IMR-90 (cell line): ENCODE data around the gene PGBD5. TPM values are rescaled to one million over a fixed set of nuclear protein-coding genes. Genes with fewer than 3 reads are reported as not detected.

Source experiments
- ATAC-seq: fragments of 200-7000 bp; cut with Tn5 transposase; 2 replicates; pipeline ENCODE4 v1.9.1; 2020; ENCODE audit warnings: low read depth, mild to moderate bottlenecking, moderate library complexity
- BruUV-seq: library from RNA; stranded (reverse); fragments of 400-500 nt; replicated peaks from 2 replicates; lab custom pipeline; 2021; lab: Mats Ljungman, UMichigan
- CTCF ChIA-PET: fragments of 300-600 bp; formaldehyde crosslinking; extraction: SDS; loops from one replicate; lab custom pipeline; 2021; ENCODE audit warnings: antibody characterized with exemption; lab: Yijun Ruan, JAX
- POLR2A ChIA-PET: fragments of 300-600 bp; sonication (Branson Sonifier 250); formaldehyde crosslinking; loops from one replicate; lab custom pipeline; 2022; ENCODE audit warnings: antibody characterized with exemption; ENCODE audit not compliant: unreplicated experiment; lab: Charles Lee
- DNase-seq: peaks from one replicate; pipeline ENCODE4 v3.0.0; 2013
- H2AFZ ChIP-seq: replicated peaks from 2 replicates; pipeline ENCODE3; 2013; ENCODE audit warnings: low read length, mild to moderate bottlenecking; ENCODE audit not compliant: poor library complexity
- H2AK5ac ChIP-seq: 2 replicates; pipeline ENCODE4 v1.6.1; 2013; ENCODE audit warnings: low read depth, low read length, inconsistent platforms
- H2AK9ac ChIP-seq: replicated peaks from 2 replicates; pipeline ENCODE3; 2013; ENCODE audit warnings: mild to moderate bottlenecking, low read depth, low read length, moderate library complexity; ENCODE audit not compliant: poor library complexity
- H2BK120ac ChIP-seq: 2 replicates; pipeline ENCODE4 v1.6.1; 2013; ENCODE audit warnings: low read depth, low read length, inconsistent platforms
- H2BK15ac ChIP-seq: 3 replicates; pipeline ENCODE4 v1.6.1; 2013; ENCODE audit warnings: low read depth, low read length, inconsistent platforms
- H2BK20ac ChIP-seq: 2 replicates; pipeline ENCODE4 v1.6.1; 2013; ENCODE audit warnings: low read depth, mild to moderate bottlenecking, inconsistent platforms, low read length, moderate library complexity
- H2BK5ac ChIP-seq: 2 replicates; pipeline ENCODE4 v1.6.1; 2013; ENCODE audit warnings: mild to moderate bottlenecking, low read depth, low read length, inconsistent platforms; ENCODE audit not compliant: poor library complexity, severe bottlenecking
- H3K14ac ChIP-seq: replicated peaks from 2 replicates; pipeline ENCODE4 v1.6.1; 2013; ENCODE audit warnings: low read depth, low read length, inconsistent platforms
- H3K18ac ChIP-seq: 2 replicates; pipeline ENCODE4 v1.6.1; 2013; ENCODE audit warnings: low read depth, low read length, control low read depth
- H3K23ac ChIP-seq: 2 replicates; pipeline ENCODE4 v1.6.1; 2013; ENCODE audit warnings: low read depth, low read length, inconsistent platforms
- H3K27ac ChIP-seq: 2 replicates; pipeline ENCODE4 v1.5.1; 2013; ENCODE audit warnings: mild to moderate bottlenecking, control low read depth, low read length; ENCODE audit not compliant: insufficient read depth
- H3K27me3 ChIP-seq: 2 replicates; pipeline ENCODE4 v1.6.1; 2013; ENCODE audit warnings: low read length; ENCODE audit not compliant: control insufficient read depth, insufficient read depth
- H3K36me3 ChIP-seq: 2 replicates; pipeline ENCODE4 v1.6.1; 2013; ENCODE audit warnings: low read length, mixed read lengths; ENCODE audit not compliant: control insufficient read depth, insufficient read depth
- H3K4ac ChIP-seq: 2 replicates; pipeline ENCODE4 v1.6.1; 2013; ENCODE audit warnings: low read depth, low read length, inconsistent platforms
- H3K4me1 ChIP-seq: 2 replicates; pipeline ENCODE4 v1.6.1; 2013; ENCODE audit warnings: low read length, mixed read lengths; ENCODE audit not compliant: control insufficient read depth, insufficient read depth
- H3K4me2 ChIP-seq: 2 replicates; pipeline ENCODE4 v1.6.1; 2013; ENCODE audit warnings: low read depth, mild to moderate bottlenecking, control low read depth, low read length, moderate library complexity
- H3K4me3 ChIP-seq: 2 replicates; pipeline ENCODE4 v1.5.1; 2013; ENCODE audit warnings: low read depth, mild to moderate bottlenecking, control low read depth, low read length, moderate library complexity; ENCODE audit not compliant: insufficient read depth
- H3K56ac ChIP-seq: 2 replicates; pipeline ENCODE4 v1.6.1; 2013; ENCODE audit warnings: low read length, inconsistent platforms; ENCODE audit not compliant: insufficient read depth; ENCODE audit errors: extremely low read depth
- H3K79me1 ChIP-seq, 2 experiments: 2 replicates each; pipeline ENCODE4 v1.6.1; 2013; ENCODE audit warnings: low read length in 2 of 2, inconsistent platforms in 1 of 2, low read depth in 1 of 2
- H3K9ac ChIP-seq: 2 replicates; pipeline ENCODE4 v1.6.1; 2013; ENCODE audit warnings: low read depth, low read length, control low read depth
- H3K9me1 ChIP-seq: 2 replicates; pipeline ENCODE4 v1.6.1; 2013; ENCODE audit warnings: low read length, inconsistent platforms; ENCODE audit not compliant: insufficient read depth
- H3K9me3 ChIP-seq: 2 replicates; pipeline ENCODE4 v1.6.1; 2013; ENCODE audit warnings: low read length; ENCODE audit not compliant: control insufficient read depth, insufficient read depth
- H4K20me1 ChIP-seq: 2 replicates; pipeline ENCODE4 v1.6.1; 2013; ENCODE audit warnings: low read length, inconsistent platforms; ENCODE audit not compliant: insufficient read depth
- H4K5ac ChIP-seq: 2 replicates; pipeline ENCODE4 v1.6.1; 2013; ENCODE audit warnings: mild to moderate bottlenecking, low read depth, low read length, control low read depth
- H4K8ac ChIP-seq, 2 experiments: 2 replicates each; pipeline ENCODE4 v1.6.1; 2013; ENCODE audit warnings: low read depth in 2 of 2, low read length in 2 of 2, control low read depth in 1 of 2, inconsistent platforms in 1 of 2
- H4K91ac ChIP-seq: 2 replicates; pipeline ENCODE4 v1.6.1; 2013; ENCODE audit warnings: low read depth, low read length, inconsistent platforms; ENCODE audit not compliant: insufficient read depth
- BHLHE40 ChIP-seq: fragments of 150-350 bp; IDR thresholded peaks from 2 replicates; pipeline ENCODE4 v1.6.1; 2016; ENCODE audit warnings: mild to moderate bottlenecking, low read depth, low read length
- CEBPB ChIP-seq: IDR thresholded peaks from 2 replicates; pipeline ENCODE4 v1.6.1; 2012; ENCODE audit warnings: low read depth, low read length, improper control_type of control experiment
- CHD1 ChIP-seq: IDR thresholded peaks from 2 replicates; pipeline ENCODE4 v1.6.1; 2012; ENCODE audit warnings: low read depth, low read length, improper control_type of control experiment
- CTCF ChIP-seq: conservative IDR thresholded peaks from 2 replicates; pipeline ENCODE4 v1.5.1; 2012; ENCODE audit warnings: mild to moderate bottlenecking, low read depth, low read length, improper control_type of control experiment
- ELK1 ChIP-seq: fragments of 150-350 bp; IDR thresholded peaks from 2 replicates; pipeline ENCODE4 v1.6.1; 2016; ENCODE audit warnings: low read depth, mild to moderate bottlenecking, low read length, moderate library complexity, borderline replicate concordance
- MAZ ChIP-seq: IDR thresholded peaks from 2 replicates; pipeline ENCODE4 v1.6.1; 2012; ENCODE audit warnings: low read depth, mild to moderate bottlenecking, low read length, improper control_type of control experiment, moderate library complexity, borderline replicate concordance
- MXI1 ChIP-seq: IDR thresholded peaks from 2 replicates; pipeline ENCODE4 v1.6.1; 2012; ENCODE audit warnings: low read depth, mild to moderate bottlenecking, low read length, moderate library complexity, borderline replicate concordance
- NFE2L2 ChIP-seq: fragments of 150-350 bp; IDR thresholded peaks from 2 replicates; pipeline ENCODE4 v1.6.1; 2016; ENCODE audit warnings: low read depth, mild to moderate bottlenecking, low read length
- POLR2A ChIP-seq: IDR thresholded peaks from 2 replicates; pipeline ENCODE4 v1.6.1; 2012; ENCODE audit warnings: mild to moderate bottlenecking, low read depth, low read length
- RAD21 ChIP-seq: IDR thresholded peaks from 2 replicates; pipeline ENCODE4 v1.6.1; 2012; ENCODE audit warnings: low read length, improper control_type of control experiment
- RCOR1 ChIP-seq: IDR thresholded peaks from 2 replicates; pipeline ENCODE4 v1.6.1; 2012; ENCODE audit warnings: mild to moderate bottlenecking, low read length, improper control_type of control experiment; ENCODE audit not compliant: insufficient replicate concordance
- RFX5 ChIP-seq: IDR thresholded peaks from 2 replicates; pipeline ENCODE4 v1.8.0; 2012; ENCODE audit warnings: low read depth, mild to moderate bottlenecking, low read length, moderate library complexity
- SMC3 ChIP-seq: fragments of 150-350 bp; IDR thresholded peaks from 2 replicates; pipeline ENCODE4 v1.6.1; 2016; ENCODE audit warnings: low read depth, mild to moderate bottlenecking, antibody characterized with exemption, low read length, moderate library complexity
- USF2 ChIP-seq: fragments of 150-350 bp; IDR thresholded peaks from 2 replicates; pipeline ENCODE4 v1.6.1; 2017; ENCODE audit warnings: mild to moderate bottlenecking, antibody characterized with exemption, low read length, low read depth
- WGBS, 2 experiments: methylation state at CpG; one replicate each; pipeline versions ENCODE4 v1.1.5 to v1.1.7; 2013; ENCODE audit warnings: missing lambda C conversion rate in 2 of 2; ENCODE audit not compliant: insufficient read length in 1 of 2; ENCODE audit errors: extremely low coverage in 2 of 2; 5-methylcytosine and 5-hydroxymethylcytosine counted together
- dilution Hi-C: fragments of 300-500 bp; cut with HindIII; formaldehyde crosslinking; loops from one replicate; pipeline ENCODE4 v1.14.3; 2018; ENCODE audit warnings: low sequenced_read_pairs; ENCODE audit not compliant: unreplicated experiment
- in situ Hi-C: fragments of 300-500 bp; cut with MboI; formaldehyde crosslinking; loops from 3 replicates; pipeline ENCODE4 v1.14.3; 2019; ENCODE audit warnings: low sequenced_read_pairs, inconsistent platforms, mixed read lengths
- intact Hi-C: fragments of 100-400 bp; cut with micrococcal nuclease; formaldehyde crosslinking; loops from 2 replicates; pipeline ENCODE4 v1.10.0; 2022
- polyA plus RNA-seq, 3 experiments: library from polyadenylated mRNA; depleted of rRNA; stranded (reverse); fragments of >200 nt; gene quantifications; 2 replicates each; pipeline ENCODE4 v1.2.3, GENCODE V29; 2012; ENCODE audit warnings: low replicate concordance in 1 of 3
- total RNA-seq: library from RNA; depleted of rRNA; stranded (reverse); fragments of >200 nt; gene quantifications from 2 replicates; pipeline ENCODE4 v1.2.3, GENCODE V29; 2012

PGBD5 gene
- total and polyA plus RNA-seq, 2 of the 4 experiments (the other 2 are of a cell fraction): 0.18 to 0.36 TPM

DNA sequence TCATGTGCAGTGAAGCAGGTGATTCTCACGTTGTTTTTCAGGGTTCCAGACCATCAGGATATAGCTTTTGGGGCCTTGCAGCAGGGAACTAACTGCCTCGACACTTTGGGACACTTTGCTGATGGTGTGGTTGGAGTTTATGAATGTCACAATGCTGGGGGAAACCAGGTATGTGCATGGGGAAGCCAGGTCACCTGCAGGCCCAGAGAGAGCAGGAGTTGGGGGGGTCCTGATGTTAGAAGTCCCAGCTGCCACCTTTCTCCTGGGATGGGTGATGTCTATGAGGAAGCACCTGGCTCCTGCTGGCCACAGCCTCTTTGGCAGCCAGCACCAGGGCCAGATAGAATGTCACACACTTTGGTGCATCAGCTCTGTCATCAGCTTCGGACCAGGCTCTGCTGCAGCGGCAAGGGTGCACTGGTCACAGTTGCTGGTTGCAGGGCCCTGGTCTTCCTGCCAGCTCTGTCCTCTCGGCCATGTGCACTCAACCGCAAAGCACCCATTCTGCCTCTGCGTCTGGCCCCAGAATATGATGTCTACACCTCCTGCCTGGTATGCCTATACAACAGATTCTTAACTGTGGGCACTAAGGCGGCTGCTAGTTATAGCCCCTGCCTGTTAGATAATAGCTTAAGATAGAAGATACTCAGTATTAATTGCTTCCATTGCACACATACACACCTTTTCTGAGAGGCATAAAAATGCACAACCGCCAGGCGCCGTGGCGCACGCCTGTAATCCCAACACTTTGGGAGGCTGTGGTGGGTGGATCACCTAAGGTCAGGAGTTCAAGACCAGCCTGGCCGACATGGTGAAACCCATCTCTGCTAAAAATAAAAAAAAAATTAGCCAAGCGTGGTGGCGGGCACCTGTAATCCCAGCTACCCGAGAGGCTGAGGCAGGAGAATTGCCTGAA is 160.7 kb downstream of the PGBD5 start:
- no peaks in the 10 kb centered on the region for H3K27me3 ChIP-seq
- intact Hi-C loops (loop anchor here (10.0 kb wide), 1 partner anchor 291 kb away; no protein-coding TSS in a partner anchor), in situ Hi-C loops (no loop called here), dilution Hi-C loops (no loop called here)
- H3K23ac ChIP-seq: no peak overlapping the region
- no peak overlapping the region for H3K14ac ChIP-seq
- no peak overlapping the region for H2AK9ac ChIP-seq
- H3K36me3 ChIP-seq: peaks cover 47% of the 10 kb centered on the region
- H4K91ac ChIP-seq: no peak overlapping the region
- no peak overlapping the region for H3K4ac ChIP-seq
- ChIA-PET CTCF (interaction anchor here (0.7 kb wide), 1 partner anchor 604 kb away, joined by 3 read pairs; no protein-coding TSS in a partner anchor), POLR2A (no interaction called here)
- H3K27ac ChIP-seq: no peak overlapping the region
- H2AFZ ChIP-seq: no peak overlapping the region
- ATAC-seq (no peak), DNase-seq (no peak)
- H2BK120ac ChIP-seq: no peak overlapping the region
- peaks cover 0 to 5% of the 10 kb centered on the region in 2 experiments; a peak in 1 of 4 replicates for H3K79me1 ChIP-seq
- no peak overlapping the region for H3K4me2 ChIP-seq
- no peak overlapping the region for H4K5ac ChIP-seq
- no peak overlapping the region for H2AK5ac ChIP-seq
- no peak overlapping the region for H4K8ac ChIP-seq
- 95% methylated on average over 4 of the region's 17 CpGs; no CpG with 5 or more reads in 1 of the 2 experiments for WGBS, 2 experiments
- H3K9ac ChIP-seq: no peak overlapping the region
- H2BK5ac ChIP-seq: no peak overlapping the region
- no peak overlapping the region for H3K18ac ChIP-seq
- no peak overlapping the region for H2BK15ac ChIP-seq
- no peak overlapping the region for H3K56ac ChIP-seq
- H3K9me1 ChIP-seq: no peaks in the 10 kb centered on the region
- no TSS peak for BruUV-seq
- H3K4me3 ChIP-seq: no peak overlapping the region
- H2BK20ac ChIP-seq: no peak overlapping the region
- no peaks in the 10 kb centered on the region for H3K9me3 ChIP-seq
- peaks cover 3% of the 10 kb centered on the region; the same call in 1 of the 2 replicates for H3K4me1 ChIP-seq
- H4K20me1 ChIP-seq: no peaks in the 10 kb centered on the region
- TF ChIP-seq RFX5 (no peak), USF2 (no peak), SMC3 (no peak), MAZ (no peak), BHLHE40 (no peak), CTCF (no peak), ELK1 (no peak), RCOR1 (no peak), RAD21 (no peak), MXI1 (no peak), CEBPB (no peak), POLR2A (no peak), NFE2L2 (no peak), CHD1 (no peak)
